GM20431 (cell line): ENCODE data around the gene THSD4.

Experiments
- in situ Hi-C: fragments of 300-500 bp; cut with MseI, MboI; formaldehyde crosslinking; loops from one replicate; pipeline ENCODE4 v1.15.0; 2020; ENCODE audit warnings: low sequenced_read_pairs; ENCODE audit not compliant: unreplicated experiment

Gene THSD4

GRCh38 chr15:71452893-71453292 is 337.6 kb downstream of the THSD4 start:
- in situ Hi-C loops = loop anchor here (10.0 kb wide), 1 partner anchor 282 kb away; no protein-coding TSS in a partner anchor

DNA sequence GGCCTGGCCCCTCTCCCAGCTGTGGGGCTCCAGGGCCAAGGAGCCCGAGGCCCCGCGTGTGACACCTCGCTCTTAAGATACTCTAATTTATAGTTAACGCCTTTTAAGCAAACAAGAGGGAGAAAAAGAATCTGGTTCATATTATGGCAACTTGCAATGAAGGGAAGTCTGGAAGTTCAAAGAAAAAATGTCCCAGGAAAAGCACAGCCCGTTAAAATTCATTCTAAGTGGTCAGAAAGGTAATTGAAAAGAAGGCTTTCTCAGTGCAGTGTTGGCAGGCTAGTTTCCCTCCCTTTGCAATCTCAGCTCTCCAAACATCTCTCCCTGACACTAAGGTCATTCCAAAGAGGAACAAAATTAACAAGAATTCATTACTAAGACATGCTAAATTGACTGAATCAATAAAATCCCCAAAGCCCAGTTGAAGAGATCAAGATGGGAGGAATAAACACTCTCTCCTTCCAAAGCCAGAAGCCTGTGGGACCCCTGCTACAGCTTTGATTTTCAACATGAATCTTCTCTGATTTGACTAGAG is 339.3 kb downstream of the THSD4 start:
- in situ Hi-C loops = loop anchor here (10.0 kb wide), 1 partner anchor 280 kb away; no protein-coding TSS in a partner anchor

DNA sequence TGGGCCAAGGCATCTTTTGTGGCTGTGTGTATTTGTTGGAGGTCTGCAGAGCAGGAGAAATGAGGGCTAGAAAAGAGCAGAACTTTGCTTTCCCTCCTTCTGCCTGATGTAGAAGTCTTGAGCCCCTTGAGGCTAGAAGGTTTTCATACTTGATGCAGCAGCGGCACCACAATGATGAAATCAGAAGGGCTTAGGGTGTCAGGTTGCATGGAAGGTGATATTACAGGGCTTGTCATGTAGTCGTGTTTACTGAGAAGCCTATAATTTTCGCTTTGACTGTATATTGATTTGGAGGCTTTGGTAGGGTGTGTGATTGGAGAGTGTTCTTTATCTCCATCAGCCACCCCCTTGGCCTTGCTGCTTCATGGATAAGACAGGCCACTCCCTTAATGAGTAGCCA is 339.8 kb downstream of the THSD4 start:
- in situ Hi-C loops = loop anchor here (10.0 kb wide), 1 partner anchor 280 kb away; no protein-coding TSS in a partner anchor

DNA sequence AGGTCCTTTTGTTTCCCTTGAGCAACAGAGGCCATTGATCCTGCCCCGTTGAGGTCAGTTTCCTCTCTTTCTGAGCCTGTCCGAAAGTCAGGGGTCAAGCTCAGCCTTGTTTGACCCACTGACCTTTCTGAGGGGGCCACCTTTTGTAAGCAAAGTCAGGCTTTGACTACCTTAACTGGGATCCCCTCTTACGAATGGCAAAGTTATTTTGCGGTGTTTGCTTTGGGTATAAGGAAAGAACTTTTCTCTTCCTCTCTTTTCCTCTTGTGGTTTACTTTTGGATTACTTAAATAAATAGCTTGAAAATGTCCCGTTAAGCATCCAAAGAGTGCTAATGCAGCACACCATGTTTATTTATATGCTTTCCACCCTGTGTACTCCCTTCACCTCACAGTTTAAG is 340.6 kb downstream of the THSD4 start:
- in situ Hi-C loops = loop anchor here (10.0 kb wide), 1 partner anchor 279 kb away; no protein-coding TSS in a partner anchor

- in situ Hi-C loops = loop anchor here (10.0 kb wide), 1 partner anchor 278 kb away; no protein-coding TSS in a partner anchor
These were observed 341.1 kb downstream of the THSD4 start for GRCh38 chr15:71456362-71456761.

DNA sequence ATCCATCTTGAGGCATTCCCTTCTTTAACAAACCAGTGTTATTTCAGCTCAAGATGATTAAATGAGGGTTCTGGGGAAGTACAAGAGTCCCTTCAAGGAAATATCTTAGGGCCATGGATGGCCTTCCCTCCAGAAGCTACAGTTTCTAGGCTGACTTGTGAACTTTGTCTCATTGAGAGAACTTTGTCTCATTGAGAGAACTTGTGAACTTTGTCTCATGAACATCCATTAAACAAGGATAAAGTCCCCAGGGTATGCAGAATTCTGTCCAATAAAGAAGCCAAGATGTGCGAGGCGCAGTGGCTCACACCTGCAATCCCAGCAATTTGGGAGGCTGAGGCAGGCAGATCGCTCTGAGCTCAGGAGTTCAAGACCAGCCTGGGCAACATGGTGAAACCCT is 341.5 kb downstream of the THSD4 start:
- in situ Hi-C loops = loop anchor here (10.0 kb wide), 1 partner anchor 278 kb away; no protein-coding TSS in a partner anchor

DNA sequence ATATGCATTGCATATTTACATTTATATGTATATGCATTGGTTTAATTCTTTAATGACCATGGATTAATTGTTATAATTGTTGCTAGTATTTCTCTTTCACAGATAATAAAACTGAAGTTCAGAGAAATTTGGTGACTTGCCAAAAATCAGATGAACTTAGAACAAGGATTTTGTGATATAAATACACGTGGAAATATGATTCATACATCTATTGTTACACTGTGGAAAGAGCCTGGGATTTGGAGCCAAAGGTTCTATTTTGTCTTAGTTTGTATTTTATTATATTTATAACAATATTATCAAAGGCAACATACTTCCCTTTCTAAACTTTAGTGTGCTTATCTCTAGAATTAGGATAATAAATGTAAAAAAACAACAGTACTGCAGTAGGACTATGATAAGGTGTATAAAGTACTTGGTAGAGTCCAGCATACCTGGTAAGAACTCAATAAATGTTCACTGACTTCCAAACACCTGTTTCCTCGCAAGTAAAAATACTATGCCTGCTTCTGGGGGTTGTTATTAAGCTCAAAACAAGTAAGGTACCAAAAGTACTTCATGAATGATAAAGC is 342.9 kb downstream of the THSD4 start:
- in situ Hi-C loops = loop anchor here (10.0 kb wide), 1 partner anchor 277 kb away; no protein-coding TSS in a partner anchor

GRCh38 chr15:71461748-71462147 is 346.5 kb downstream of the THSD4 start:
- in situ Hi-C loops = no loop called here

DNA sequence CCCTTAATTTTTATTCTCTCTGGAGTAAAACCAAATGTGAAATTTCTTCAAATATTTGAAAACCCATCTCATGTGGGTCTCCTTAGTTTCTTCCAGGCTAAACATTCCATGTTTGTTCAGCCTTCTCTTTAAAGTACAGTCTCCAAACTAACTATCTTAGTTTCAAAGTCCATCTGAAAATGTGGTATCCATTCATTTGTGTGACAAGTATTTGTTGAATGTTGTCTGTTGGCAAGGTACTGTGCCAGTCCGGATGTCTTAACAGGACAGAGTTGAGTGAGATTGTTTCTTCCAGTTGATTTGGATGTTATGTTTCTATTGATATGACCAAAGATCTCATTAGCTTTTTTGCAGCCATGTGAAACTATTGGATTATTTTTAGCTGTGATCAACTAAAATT is 347.4 kb downstream of the THSD4 start:
- in situ Hi-C loops = no loop called here

GRCh38 chr15:71463156-71463665 is 347.9 kb downstream of the THSD4 start:
- in situ Hi-C loops = no loop called here

- in situ Hi-C loops = no loop called here
These were observed 350.1 kb downstream of the THSD4 start for GRCh38 chr15:71465131-71465955.

DNA sequence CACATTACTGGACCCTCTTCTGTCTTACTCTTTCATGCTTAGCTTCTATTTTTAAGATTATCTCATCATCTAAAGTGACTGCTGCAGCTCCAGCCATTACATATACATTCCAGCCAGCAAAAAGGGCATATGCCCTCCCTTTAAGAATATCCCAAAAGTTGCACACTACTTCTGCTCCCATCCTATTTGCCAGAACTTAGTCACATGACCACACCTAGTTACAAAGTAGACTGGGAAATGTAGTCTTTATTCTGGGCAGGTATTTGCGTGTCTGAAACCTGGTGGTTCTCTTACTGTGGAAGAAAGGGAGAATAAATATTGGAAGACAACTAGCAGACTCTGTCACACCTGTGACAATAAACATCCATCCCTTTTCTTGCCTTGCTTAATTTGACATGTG is 353.4 kb downstream of the THSD4 start:
- in situ Hi-C loops = no loop called here

- in situ Hi-C loops = no loop called here
These were observed 354.1 kb downstream of the THSD4 start for GRCh38 chr15:71469413-71469812.

- in situ Hi-C loops = no loop called here
These were observed 356.1 kb downstream of the THSD4 start for GRCh38 chr15:71471347-71471746.

DNA sequence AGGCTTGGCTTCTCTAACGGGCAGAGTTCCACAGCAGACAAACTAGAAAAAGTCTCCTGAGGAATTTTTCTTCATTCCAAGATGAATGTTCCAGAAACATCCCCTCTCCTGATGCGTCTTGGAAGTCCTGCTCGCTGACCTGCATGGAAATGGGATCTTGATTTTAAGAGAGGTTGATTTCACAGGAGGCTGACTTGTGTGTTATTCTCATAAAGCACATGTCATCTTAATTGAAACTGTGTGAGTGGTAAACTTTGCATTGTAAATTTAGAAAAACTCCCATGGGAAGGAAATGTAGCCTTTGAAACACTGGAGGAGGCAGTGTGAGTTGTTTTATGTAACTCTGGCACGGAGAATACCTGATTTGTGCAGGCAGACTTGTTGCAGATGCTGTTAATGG is 357.3 kb downstream of the THSD4 start:
- in situ Hi-C loops = no loop called here

- in situ Hi-C loops = no loop called here
These were observed 358.5 kb downstream of the THSD4 start for GRCh38 chr15:71473751-71474150.

- in situ Hi-C loops = no loop called here
These were observed 361.6 kb downstream of the THSD4 start for GRCh38 chr15:71476823-71477222.

DNA sequence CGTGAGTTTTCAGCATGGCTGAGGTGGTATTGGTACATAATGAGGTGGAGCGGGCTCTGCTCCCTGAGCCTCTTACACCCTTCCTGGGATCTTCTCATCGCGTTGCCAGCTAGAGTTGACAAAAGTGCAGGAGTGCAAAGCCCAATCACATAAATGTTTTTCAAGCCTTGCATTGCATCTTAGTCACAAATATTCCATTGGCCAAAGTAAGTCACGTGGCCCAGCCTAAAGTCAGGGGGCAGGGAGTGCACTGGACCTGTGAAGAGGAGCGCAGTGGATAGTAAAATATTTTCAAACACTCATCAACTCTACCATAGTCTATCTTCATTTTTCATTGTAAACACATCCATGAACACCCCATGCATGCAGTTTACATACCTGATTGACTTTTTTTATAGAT is 365.3 kb downstream of the THSD4 start:
- in situ Hi-C loops = no loop called here

GRCh38 chr15:71484080-71484479 is 368.8 kb downstream of the THSD4 start:
- in situ Hi-C loops = no loop called here

DNA sequence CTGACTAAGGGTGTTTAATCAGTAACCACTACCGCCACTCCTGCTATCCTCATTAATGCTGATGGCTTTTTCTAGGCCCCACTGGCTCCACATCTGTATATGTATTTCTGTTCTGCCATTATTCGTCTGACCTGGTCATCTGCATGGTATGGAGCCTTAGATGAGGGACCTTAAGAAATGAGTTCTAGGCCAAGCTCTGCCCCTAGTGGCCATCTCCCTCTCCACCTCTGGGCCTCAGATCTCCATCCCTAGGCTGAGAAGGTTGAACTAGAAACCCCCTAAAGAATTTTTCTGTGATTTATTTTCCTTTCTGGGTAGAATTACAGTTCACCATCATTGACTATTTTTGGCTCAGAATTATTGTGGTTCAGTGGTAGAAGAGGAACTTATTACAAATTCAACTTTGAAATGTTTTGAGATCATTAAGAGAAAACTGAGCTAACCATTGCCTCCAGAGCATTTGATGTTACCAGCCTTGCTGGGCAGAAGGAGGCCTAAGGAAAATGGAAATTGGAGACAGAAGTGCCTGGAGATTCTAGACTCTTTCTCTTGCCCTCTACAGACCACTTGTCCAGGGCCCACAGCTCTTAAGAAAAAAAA is 369.9 kb downstream of the THSD4 start:
- in situ Hi-C loops = no loop called here
